GM19240 (cell line): ENCODE results near the gene GOLIM4.
"Not testable (repeated sequence)": the region's sequence is repeated elsewhere in the genome, so short reads cannot be mapped to it uniquely, and the experiment has no call there.

Source experiments
- DNase-seq: peaks from one replicate; pipeline ENCODE4 v3.0.0; 2011; ENCODE audit warnings: low spot score; ENCODE audit not compliant: insufficient read length

Gene GOLIM4

DNA sequence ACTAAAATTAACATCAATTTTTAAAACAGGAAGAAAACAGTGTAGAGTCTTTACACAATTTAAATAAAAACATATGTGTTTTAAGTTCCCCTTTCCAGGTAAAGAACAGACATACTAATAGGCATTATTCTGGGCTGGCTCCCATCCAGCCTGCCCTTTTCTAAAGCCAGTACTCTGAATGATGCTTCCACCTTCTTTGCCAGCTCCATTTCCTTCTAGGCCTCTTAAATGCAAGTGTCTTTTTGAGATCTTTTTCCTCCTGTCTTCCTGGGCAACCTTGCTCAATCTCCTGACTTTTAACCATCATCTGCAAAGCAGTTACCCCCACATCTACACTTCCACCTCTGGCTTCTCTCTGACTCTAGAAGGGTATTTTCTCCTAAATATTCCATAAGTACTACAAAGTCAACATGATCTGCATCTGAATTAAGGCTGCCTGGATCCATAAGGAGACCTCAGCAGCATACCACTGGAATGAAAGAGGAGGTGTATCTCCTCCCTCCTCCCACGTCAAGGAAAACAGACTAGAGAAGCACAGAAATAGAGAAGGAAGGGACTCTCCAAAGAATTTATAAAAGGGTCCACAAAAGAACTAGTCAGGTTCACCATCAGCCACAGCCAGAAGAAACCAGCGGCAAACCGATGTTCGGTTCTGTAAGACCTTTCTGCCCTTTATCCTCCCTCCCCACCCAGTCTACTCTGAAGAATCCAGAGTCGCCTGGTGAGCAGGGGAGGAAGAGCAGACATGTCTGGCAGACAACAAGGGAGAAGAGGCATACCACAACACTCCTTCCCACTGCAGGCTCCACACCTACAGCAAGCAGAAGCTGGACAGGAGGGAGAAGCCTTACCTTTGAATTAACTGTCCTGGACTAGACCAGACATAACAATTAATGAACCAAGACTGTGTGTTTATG lies 47.1 kb downstream of the GOLIM4 start:
- no peak for DNase-seq

DNA sequence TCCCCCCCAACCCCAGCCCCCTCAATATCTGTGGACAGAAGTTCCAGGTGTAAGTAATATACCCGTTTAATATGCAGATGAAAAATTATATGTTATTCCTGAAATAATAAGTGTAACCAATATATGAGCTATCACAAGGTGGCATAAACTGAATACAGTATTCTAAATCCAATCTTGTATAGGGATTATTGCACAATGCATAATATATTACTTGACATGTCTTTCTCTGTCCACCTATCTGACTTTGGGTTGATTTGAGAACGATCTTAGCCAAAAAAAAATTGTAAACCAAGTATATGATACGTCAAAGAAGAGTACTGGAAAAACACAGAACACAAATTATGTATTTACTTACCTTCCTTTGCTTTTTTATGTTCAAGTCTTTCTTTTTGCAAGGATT lies 47.8 kb downstream of the GOLIM4 start:
- DNase-seq = no peak

DNA sequence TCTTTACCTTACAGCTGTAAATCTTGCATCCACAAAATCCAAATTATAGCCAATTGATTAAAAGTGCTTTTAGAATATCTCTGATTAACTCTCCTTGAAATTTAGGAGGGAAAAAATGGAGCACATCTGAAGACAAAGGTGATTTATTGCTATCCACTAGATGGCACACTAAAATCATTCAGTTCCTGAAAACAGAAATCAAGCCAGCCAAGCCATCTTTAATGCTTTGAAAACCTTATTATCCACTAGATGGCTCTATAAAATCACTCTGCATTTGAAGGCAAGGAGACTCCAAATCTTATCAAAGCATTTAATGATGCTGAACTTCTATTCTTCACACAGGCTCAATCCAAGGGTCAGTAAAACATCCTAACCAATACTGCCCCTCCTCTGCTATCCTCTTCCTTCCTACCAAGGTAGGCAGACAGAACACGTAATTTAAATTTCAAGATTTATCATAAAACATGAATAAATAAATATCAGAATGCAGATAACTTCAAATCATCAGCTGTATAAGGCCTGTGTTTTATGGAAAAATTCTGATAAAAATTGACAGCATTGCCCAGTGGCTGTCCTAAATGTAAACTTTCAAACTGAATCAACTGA lies 48.4 kb downstream of the GOLIM4 start:
- DNase-seq = no peak

DNA sequence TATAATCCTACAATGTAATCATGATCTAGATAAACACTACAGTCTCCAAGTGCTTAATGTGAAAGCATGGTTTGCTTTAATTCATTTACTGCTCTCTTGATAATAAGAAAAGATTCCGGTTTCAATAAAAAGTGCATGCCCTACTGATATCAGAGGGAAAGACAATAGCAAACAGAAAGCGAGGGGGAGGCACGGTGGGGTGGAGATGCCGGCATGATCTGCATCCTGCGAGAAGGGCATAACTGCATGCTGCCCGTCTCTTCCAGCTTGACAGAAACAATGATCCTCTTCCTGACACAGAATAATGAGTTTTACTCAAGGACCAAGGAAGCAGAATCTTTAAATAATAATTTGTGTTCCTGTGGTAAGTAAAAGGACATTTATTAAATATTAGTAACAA lies 51.7 kb downstream of the GOLIM4 start:
- DNase-seq = no peak

DNA sequence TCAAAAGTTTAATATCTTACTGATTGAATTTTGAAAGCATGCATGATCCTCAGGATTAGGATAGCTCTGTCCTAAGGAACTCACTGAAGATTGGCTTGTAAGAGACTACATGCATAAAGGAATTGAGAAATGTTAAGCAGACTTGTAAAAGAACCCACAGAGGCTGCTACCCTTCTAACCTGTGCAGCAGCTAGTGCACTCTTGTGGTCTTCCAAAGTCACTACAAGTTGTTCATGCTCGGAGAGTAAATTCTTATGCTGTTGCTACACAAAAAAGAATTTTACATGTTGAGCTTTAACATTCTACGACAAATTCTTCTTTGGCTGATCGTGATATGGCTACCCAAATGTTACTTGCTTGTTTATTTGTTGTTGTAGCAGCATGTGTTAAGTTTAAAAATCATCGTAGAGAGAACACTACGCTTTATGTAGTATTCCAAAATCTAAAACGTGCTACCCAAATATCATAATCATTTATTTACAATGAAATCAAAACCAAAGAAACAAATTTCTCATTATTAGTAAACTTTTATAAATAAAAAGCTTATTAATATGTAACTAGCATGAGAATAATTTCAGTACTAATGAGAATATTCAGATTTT lies 55.0 kb downstream of the GOLIM4 start:
- no peak for DNase-seq

DNA sequence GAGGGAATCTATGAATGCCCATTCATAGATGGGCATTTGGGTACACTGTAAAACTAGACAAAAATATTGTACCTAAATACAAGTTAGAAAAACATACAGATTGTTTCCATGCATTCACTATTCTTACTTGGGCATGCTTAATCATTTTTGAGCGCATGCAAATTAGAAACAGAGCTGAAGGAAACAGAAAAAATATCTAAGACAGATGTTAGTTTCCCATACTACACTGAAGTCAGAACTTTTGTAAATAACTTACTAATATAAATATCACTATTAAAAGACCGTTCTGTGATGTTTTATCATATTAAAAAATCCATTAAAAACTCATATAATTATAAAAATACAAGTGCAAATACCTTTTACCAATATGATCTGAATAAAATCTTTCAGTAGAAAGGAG lies 58.7 kb downstream of the GOLIM4 start:
- no peak for DNase-seq

DNA sequence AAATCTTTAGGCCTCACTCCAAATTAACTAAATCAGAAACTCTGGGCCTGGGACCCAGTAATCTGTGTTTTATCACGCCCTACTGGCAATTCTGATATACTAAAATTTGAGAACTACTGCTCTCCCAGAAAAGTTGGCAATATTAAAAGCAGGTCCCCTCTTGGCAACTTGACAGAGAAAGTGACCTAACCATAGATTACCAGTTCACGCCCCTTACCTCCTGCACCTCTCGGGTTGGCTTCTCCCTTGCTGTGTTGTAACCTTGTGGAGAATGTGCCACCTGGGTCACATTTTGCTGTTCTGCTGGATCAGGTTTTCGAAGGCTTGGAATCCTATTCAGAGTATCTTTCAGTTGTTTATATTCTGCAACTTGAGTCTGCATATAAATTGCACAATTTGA lies 59.1 kb downstream of the GOLIM4 start:
- DNase-seq = no peak

DNA sequence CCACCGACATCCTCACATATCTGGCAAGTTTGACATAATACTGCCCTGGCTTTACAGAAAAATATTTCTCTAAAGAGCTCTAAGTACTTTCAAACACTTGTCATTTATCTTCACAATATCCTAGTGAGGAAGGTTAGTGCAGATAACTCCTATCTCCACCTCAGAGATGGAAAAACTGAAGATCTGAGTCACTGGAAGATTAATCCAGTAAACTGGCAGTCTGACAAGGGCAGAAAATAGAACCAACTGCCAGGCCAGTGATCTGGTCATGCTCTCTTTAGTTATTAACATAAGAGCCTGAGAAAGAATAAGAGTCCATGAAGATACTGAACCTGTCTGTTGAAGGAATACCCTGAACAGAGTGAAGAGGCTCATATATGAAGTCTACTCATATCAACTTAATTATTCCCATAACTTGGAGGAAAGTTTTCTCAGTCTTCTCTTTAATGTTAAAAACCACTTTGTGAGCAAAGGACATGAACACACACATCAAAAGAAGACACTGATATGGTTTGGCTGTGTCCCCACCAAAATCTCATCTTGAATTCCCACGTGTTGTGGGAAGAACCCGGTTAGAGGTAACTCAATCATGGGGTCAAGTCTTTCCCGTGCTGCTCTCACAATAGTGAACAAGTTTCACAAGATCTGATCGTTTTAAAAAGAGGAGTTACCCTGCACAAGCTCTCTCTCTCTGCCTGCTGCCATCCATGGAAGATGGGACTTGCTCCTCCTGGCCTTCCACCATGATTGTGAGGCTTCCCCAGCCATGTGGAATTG lies 61.4 kb downstream of the GOLIM4 start:
- DNase-seq = no peak

DNA sequence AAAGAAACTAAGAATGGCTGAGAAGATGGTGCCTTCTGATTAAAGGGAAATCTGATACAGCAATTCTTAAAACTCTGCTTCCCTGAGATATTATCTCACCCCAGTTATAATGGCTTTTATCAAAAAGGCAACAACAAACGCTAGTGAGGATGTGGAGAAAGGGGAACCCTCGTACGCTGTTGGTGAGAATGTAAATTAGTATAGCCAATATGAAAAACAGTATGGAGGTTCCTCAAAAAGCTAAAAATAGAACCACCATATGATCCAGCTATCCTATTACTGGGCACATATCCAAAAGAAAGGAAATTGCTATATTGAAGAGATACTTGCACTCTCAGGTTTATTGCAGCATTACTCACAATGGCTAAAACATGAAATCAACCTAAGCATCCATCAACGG lies 65.1 kb downstream of the GOLIM4 start:
- no peak for DNase-seq

DNA sequence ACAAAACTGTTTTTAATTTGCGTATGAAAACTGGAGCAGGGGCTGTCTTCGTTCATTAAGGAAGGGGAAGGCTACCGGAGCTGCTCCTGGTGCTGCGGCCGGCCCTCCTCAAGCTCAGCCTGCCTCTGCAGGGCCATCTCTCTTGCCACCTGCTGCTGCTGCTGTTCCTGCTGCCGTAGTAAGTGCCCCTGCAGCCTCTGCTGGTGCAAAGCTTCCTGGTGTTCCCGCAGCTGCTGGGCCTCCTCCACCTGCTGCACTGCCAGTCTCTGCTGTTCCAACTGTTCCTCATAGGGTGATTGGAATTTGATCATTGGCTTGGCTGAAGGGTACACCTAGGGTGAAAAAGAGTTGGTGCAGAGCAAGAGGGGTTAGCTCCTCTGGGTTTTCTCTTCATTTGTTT lies 66.0 kb downstream of the GOLIM4 start:
- DNase-seq = no peak

DNA sequence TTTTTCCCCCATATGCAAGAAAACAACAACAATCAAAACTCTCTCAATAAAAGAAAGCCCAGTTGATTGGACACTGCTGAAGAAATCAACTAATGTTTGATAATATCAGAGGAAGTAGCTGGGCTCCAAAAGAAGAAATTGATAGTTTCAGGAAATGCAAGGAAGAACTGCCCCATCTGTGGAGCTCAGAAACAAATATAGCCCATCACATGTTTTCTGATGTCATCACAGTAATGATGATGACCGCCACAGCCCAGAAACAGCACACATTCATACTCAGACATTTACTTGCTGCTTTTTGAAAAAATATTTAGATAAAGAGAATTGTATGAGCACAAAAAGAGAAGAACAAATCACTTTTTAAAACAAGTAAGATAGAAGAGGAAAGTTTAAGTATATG lies 67.6 kb downstream of the GOLIM4 start:
- DNase-seq = no peak

DNA sequence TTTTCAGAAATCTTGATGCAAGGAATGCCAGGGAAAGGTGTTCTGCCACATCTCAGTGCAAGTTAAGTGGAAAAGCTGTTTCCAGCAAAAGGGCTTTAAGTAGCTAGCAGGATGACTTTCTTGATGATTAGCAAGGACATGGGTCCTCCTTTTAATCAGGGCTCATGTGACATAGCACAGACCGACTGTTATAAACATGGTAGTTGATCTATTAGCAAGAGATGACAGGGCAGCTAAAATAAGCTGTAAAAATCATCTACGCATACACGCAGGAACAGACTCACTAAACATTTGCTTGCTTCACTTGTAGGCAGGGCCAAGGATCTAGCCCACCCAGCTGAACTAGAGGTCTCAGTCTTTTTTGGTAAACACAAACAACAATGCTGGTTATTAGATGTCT lies 69.0 kb downstream of the GOLIM4 start:
- no peak for DNase-seq

DNA sequence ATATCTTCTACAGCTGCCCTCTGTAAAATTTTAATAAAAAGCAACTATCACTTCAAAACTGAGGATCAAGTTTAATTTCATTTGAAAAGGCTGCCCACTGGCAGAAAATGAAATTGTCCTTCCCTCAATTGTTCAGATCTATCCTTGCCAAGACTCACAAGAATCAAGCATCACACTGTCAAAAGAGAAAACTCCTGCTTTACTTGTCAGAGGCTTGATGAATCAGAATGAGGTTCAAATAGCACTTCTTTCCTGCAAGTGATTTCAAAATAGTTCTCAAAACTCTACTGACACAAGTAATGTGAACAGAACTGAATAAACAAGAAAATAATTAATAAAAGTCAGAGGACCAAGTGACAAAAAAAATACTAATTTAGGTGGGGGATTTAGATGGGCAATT lies 70.6 kb downstream of the GOLIM4 start:
- DNase-seq = no peak

DNA sequence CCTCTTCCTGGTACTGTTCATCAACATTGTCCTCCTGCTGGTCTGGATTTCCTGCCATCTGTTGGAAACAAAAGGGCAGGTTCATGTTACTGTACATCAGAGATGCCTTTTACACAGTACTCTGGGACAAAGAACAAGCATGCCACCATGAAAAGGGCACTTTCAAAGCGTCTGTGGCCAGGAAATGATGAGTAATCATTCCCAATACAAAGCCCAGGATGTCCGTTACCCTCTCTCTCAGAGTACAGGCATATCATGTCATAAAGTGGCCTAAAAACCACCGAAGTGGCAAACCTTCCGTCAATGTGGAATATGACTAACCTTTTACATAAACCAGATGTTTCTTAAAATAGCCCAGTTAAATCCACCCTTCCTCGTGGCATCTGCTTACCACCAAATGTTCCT lies 71.2 kb downstream of the GOLIM4 start:
- DNase-seq = no peak

DNA sequence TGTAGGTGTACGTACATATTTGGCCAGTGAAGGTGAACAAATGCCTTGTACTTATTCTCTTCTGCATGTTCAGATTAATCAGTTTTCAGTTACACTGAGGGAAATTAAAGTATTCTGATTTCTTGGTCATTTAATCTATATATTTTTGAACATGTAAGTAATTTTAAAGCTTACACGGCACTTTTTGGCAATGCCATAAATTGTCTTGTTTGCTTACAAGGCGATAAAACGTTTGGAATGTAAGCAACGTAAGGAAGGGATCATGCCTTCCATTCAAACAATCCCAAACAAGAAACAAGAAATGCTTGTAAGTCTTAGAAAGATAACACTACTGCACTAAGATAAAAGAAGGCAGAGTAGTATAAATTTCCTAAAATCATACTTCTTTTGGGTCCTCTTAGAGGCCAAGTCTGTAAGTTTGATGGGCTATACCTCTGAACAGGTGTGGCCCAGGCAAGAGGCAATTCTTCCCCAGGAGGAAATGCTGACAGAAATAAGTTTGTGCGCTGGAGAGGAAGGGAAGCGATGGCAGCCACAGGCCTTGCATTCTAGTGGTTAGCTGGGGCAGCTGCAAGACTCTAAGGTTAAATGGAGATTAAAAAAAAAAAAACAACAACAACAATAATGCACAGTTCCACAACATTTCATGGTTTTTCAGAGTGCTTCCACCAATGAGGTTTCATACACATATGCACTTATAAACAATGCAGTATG lies 73.8 kb downstream of the GOLIM4 start:
- DNase-seq = no peak

DNA sequence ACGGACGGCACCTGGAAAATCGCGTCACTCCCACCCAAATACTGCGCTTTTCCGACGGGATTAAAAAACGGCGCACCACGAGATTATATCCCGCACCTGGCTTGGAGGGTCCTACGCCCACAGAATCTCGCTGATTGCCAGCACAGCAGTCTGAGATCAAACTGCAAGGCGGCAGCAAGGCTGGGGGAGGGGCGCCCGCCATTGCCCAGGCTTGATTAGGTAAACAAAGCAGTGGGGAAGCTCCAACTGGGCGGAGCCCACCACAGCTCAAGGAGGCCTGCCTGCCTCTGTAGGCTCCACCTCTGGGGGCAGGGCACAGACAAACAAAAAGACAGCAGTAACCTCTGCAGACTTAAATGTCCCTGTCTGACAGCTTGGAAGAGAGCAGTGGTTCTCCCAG lies 84.4 kb downstream of the GOLIM4 start:
- not testable (repeated sequence) for DNase-seq

DNA sequence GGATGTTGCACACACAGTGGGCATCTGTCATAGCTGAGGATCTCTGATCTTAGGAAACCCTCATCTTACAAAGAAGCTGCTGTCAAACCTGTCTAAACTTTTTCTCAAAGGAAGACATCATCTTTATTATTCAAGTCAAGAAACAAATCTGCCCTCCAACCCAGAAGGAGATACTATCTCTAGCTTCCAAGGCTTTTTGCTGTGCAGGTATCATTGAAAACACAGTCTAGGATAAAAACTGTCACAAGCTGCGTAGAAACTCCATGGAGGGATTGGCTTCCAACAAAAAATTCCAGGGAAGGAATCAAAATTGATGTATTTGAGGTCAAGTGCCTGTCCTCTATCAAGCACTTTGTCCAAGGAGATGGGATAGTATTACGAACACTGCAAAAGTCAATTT lies 89.1 kb downstream of the GOLIM4 start:
- no peak for DNase-seq

DNA sequence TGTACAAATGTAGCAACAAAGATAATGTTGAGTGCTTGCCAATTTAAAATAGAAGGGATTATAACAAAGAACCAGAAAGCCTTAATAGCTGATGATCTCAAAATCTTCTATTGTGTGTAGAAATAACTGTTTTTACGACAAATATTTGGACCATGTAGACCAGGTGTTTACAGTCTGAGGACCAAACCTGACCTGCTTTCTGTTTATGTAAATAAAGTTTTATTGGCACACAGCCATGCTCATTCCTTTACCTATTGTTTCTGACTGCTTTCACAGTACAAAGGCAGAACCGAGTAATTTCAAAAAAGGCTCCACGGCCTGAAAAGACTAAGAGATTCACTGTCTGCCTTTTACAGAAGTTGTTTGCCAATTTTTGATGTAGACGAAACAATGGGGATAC lies 91.8 kb downstream of the GOLIM4 start:
- no peak for DNase-seq

DNA sequence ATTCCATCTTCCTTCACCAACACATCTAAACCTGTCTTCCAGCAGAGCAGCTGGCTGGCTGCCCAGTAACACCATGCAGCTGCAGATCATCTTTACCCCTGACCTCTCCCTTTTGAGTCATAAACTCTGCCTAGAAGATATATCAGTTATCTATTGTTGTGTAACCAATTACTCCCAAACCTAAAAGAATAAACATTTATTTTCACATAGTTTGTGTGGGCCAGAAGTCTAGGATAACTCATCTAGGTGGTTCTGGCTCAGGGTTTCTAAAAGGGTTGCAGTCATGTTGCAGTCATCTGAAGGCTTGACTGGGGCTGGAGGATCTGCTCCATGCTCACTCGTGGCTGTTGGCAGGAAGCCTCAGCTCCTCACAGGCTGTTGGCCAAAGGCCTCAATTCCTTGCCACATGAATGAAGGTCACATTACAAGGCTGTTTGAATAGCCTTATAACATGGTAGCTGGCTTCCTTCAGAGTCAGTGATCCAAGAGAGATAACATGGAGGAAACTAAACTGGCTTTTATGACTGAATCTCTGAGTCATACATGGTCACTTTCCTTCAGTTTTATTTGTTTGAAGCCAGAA lies 92.8 kb downstream of the GOLIM4 start:
- DNase-seq = no peak

DNA sequence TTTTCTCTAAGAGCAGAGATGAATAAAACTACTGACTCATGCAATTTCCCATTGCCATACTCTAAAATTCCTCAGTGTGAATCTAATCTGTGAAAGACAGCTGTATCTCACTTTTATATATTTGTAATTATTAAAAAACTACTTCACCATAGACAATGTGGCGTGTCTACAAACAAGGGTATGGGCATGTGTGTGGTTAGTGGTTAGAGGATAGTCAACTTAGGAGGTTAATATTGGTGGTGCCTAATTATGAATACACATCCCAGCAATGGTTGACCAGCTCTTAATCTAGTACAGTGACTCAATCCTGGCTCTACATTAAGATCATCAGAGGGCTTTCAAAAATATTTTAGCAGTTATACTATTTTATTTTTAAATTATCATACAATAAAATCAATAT lies 94.5 kb downstream of the GOLIM4 start:
- no peak for DNase-seq

DNA sequence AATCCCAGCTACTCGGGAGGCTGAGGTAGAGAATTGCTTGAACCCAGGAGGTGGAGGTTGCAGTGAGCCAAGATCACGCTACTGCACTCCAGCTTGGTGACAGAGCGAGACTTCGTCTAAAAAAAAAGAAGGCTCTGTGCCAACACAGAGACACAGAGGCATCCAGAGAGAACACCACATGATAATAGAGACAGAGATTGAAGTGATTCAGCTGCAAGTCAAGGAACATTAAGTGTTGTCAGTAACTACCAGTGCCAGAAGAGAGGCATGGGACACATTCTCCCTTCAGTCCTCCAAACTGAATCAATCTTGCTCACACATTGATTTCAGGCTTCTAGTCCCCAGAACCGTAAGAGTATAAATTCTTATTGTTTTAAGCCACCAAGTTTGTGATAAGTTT lies 97.5 kb downstream of the GOLIM4 start:
- no peak for DNase-seq
